Natural killer cell treated with Interleukin-12 subunit alpha and Interleukin-12 subunit beta and Interleukin-15 and Interleukin-18, amount 100 ng/mL, for 72 hours (primary cell): Measurements from ENCODE around the gene STARD5. TPM values are rescaled to one million over a fixed set of nuclear protein-coding genes. Genes with fewer than 3 reads are reported as not detected.
"Not testable (repeated sequence)": the region's sequence is repeated elsewhere in the genome, so short reads cannot be mapped to it uniquely, and the experiment has no call there.

Source experiments
- ATAC-seq, 2 donors: fragments of 150-1000 bp; cut with Tn5 transposase in 1 of 2; sonication (Bioruptor Pico), chemical (Tn5 transposase) in 1 of 2; 2 replicates each; pipeline ENCODE4 v1.10.0; 2021
- DNase-seq: peaks from one replicate; pipeline ENCODE4 v3.0.0; 2022; ENCODE audit warnings: low spot score
- H3K27ac Mint-ChIP-seq, 2 donors: 1 replicate in 1 of 2; 2 replicates in 1 of 2; pipeline ENCODE4 v1.8.0; 2022; ENCODE audit warnings: mixed read lengths in 2 of 2, mild to moderate bottlenecking in 1 of 2, moderate library complexity in 1 of 2
- H3K27me3 Mint-ChIP-seq, 2 donors: 1 replicate in 1 of 2; 2 replicates in 1 of 2; pipeline ENCODE4 v1.8.0; 2022; ENCODE audit warnings: mixed read lengths in 2 of 2
- H3K36me3 Mint-ChIP-seq: one replicate; pipeline ENCODE4 v1.8.0; 2022; ENCODE audit warnings: mixed read lengths
- H3K4me1 Mint-ChIP-seq, 2 donors: 1 replicate in 1 of 2; 2 replicates in 1 of 2; pipeline ENCODE4 v1.8.0; 2022; ENCODE audit warnings: low read depth in 2 of 2, mixed read lengths in 2 of 2, mild to moderate bottlenecking in 1 of 2
- H3K4me3 Mint-ChIP-seq: one replicate; pipeline ENCODE4 v1.8.0; 2022; ENCODE audit warnings: mixed read lengths
- H3K9me3 Mint-ChIP-seq: 2 replicates; pipeline ENCODE4 v1.8.0; 2022; ENCODE audit warnings: mixed read lengths
- total RNA-seq, 2 donors: library from RNA; stranded (reverse); gene quantifications; one replicate each; pipeline ENCODE4 v1.2.3, GENCODE V29; 2022

STARD5 gene
- total RNA-seq, 2 donors from 2014 or later = 6.2 to 7.8 TPM

DNA sequence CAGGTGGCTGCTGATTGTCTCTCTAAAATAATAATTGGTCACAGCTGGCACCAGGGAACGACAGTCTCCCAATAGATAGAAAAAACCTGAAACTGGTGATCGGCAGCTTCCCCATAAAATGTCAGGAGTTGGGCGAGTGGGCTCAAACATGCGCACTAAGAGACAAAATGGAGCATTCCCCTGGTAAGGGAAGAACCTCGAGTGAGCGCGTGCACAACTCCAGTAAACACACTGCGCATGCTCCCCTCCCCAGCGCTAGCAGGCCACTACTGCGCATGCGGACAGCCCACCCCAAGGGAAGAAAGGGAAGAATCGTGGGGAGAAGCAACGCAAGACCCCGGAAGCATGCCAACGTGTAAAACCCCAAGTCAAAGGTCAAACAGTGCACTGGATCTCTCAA, 7.7 kb upstream of the STARD5 start:
- no peaks in the 10 kb centered on the region for H3K9me3 Mint-ChIP-seq
- H3K36me3 Mint-ChIP-seq = no peaks in the 10 kb centered on the region
- peak overlapping the region in 1 of 2 donors; percentile 23 for H3K27ac Mint-ChIP-seq
- H3K27me3 Mint-ChIP-seq = no peaks in the 10 kb centered on the region
- ATAC-seq (no peak), DNase-seq (no peak)
- H3K4me1 Mint-ChIP-seq = peaks cover under 1 to 10% of the 10 kb centered on the region in 2 donors
- H3K4me3 Mint-ChIP-seq = no peak overlapping the region

DNA sequence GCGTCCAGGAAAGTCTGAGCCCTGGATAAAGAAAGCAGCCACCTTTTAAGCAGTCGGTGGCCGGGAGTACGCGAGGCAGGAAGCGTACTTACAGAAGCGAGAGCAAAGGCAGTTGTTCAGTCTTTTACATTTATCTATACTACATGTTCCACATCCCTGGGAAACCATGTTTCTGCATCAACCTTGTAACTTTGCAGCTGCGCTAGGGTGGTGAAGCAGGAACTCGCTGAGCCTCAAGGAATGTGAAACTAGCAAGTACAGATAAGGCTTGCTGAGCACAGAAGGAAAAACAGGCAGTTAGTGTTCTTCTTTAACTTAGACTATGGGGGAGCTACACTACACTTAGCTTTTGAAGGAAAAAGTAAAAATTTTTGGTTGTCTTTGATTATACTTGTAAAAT, 7.2 kb upstream of the STARD5 start:
- H3K4me3 Mint-ChIP-seq, H3K4me1 Mint-ChIP-seq, H3K9me3 Mint-ChIP-seq, DNase-seq, H3K27me3 Mint-ChIP-seq, H3K36me3 Mint-ChIP-seq, ATAC-seq: not testable (repeated sequence)
- H3K27ac Mint-ChIP-seq = peak overlapping the region in 1 of 2 donors; percentile 27

DNA sequence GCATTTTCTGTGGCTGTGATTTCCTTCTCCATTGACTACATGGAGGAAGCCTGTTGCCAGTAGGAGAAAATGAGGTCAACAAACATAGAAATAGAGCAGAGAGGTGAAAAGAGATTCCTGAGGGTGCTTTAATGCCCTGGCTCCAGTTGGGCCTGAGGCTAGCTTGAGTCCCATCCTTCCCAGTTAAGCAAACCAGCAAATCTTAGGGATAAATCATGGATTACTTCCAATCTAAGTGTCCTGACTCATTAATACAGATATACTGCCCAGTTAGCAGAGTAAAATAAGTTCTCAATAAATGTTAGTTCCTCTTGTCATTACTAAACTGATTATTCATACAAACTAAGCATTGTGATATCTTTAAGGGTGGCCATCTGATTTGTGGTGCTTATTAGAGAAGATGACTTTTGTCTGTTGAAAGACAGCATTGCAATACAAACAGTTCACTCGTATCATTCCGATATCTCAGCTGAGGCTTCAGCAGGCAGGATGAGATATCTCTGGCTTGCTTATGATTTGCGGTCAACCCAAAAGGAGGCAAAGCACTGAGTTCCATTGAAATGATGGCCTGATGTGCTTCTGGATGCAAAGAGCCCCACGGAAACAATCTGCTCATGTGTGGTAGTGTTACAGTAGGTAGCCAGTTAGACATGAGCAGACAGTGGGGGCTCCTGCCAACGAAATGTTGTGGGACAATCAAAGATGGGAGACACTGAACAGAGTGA, 6.6 kb upstream of the STARD5 start:
- H3K4me3 Mint-ChIP-seq = no peak overlapping the region
- no peaks in the 10 kb centered on the region for H3K27me3 Mint-ChIP-seq
- ATAC-seq (no peak), DNase-seq (no peak)
- no peaks in the 10 kb centered on the region for H3K9me3 Mint-ChIP-seq
- H3K4me1 Mint-ChIP-seq = peaks cover 0 to 10% of the 10 kb centered on the region in 2 donors
- H3K36me3 Mint-ChIP-seq = no peaks in the 10 kb centered on the region
- H3K27ac Mint-ChIP-seq = peak overlapping the region in 1 of 2 donors; percentile 27

DNA sequence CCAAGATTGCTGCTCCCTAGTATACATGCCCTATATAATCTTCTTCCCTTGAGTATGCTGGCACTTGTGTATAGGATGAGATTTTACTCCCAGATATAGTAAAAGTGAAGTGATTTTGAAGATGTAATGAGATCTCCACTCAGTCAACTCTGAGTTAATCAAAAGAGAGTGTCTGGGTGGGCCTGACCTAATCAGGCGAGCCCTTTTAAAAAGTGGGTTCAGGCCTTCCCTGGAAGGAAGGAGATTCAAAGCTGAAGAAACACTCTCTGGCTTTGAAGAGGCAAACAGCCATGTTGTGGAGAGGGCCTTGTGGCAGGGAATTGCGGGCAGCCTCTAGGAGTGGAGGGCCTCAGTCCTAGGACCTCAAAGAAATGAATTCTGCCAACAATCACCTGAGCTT, 5.5 kb upstream of the STARD5 start:
- Mint-ChIP-seq H3K27me3 (no peaks in the 10 kb centered on the region), H3K27ac (no peak overlapping the region), H3K36me3 (no peaks in the 10 kb centered on the region), H3K9me3 (no peaks in the 10 kb centered on the region), H3K4me1 (peaks cover 8 to 13% of the 10 kb centered on the region in 2 donors), H3K4me3 (no peak overlapping the region)
- ATAC-seq = no peak
- DNase-seq = no peak

DNA sequence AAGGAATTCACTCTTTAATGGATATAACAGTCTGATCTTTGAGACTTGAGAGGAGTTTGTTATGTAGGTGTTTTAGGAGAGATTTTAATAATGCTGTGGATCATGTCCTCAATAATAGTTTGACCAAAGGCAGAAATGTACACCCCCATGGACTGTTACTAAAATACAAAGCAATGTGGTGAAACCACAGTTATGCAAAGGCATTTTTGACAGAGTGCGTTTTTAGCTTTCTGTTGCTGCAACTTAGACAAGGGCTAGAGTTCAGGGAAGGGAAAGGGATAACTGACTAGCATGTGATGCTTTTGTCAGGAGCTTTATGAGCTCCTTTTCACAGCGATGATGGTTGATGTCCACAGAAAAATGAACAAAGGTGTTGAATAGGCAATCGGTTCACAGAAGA, 3.6 kb upstream of the STARD5 start:
- no peak overlapping the region for H3K4me3 Mint-ChIP-seq
- ATAC-seq (no peak), DNase-seq (no peak)
- H3K27me3 Mint-ChIP-seq = no peaks in the 10 kb centered on the region
- peaks cover 22 to 28% of the 10 kb centered on the region in 2 donors for H3K4me1 Mint-ChIP-seq
- no peaks in the 10 kb centered on the region for H3K9me3 Mint-ChIP-seq
- H3K36me3 Mint-ChIP-seq = no peaks in the 10 kb centered on the region
- no peak overlapping the region for H3K27ac Mint-ChIP-seq

DNA sequence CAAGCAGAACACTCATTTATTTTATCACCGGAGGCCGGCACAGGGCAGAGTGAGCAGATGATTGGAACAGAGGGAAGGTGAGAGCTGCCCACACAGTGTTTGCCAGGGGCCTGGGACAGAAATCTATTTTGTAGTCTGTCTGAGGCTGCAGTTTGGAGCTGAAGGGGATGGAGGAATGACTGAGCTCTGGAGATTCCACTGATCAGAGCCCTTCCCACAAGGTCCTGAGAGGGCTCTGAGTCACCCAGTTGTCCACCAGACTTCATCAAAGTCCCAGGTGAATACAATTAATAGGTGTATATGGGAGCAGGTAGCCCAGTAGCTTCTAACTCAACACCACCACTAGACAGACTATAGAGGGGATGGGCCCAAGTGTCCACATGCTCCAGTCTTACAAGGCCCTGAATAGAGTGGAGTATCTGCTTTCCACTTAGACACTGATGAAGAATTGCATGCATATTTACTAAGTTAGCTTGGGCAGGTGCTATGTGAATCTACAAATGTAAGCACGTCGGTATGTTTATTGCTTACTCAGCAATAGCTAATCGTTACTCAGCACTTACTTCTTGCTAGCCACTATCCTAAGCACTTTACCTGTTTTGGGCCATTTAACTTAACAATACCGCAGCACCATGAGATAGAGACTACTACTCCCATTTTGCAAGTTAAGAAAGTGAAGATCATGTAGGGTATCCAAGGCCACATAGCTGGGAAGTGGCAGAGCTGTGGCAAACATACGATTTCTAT, 2.7 kb upstream of the STARD5 start:
- no peaks in the 10 kb centered on the region for H3K36me3 Mint-ChIP-seq
- H3K27me3 Mint-ChIP-seq = no peaks in the 10 kb centered on the region
- ATAC-seq = no peak
- H3K4me1 Mint-ChIP-seq = peaks cover 26 to 32% of the 10 kb centered on the region in 2 donors
- H3K27ac Mint-ChIP-seq = no peak overlapping the region
- no peaks in the 10 kb centered on the region for H3K9me3 Mint-ChIP-seq
- DNase-seq = no peak
- no peak overlapping the region for H3K4me3 Mint-ChIP-seq

DNA sequence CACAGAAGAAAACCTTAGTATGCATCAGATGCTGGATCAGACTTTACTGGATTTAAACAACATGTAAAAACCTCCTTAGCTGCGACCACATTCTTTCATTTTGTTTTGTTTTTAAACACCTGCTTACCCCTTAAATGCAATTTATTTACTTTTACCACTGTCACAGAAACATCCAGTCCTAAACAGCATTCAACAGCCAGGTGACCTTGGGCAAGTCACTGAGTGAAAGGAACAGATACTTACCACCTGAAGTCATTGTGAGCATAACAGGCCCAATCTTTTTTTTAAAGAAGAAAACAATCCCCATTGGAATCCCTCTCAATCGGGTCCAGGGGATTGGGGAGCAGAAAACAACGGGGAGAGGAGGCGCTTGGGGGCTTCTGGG, 390 bp downstream of the STARD5 start:
- H3K9me3 Mint-ChIP-seq = no peaks in the 10 kb centered on the region

DNA sequence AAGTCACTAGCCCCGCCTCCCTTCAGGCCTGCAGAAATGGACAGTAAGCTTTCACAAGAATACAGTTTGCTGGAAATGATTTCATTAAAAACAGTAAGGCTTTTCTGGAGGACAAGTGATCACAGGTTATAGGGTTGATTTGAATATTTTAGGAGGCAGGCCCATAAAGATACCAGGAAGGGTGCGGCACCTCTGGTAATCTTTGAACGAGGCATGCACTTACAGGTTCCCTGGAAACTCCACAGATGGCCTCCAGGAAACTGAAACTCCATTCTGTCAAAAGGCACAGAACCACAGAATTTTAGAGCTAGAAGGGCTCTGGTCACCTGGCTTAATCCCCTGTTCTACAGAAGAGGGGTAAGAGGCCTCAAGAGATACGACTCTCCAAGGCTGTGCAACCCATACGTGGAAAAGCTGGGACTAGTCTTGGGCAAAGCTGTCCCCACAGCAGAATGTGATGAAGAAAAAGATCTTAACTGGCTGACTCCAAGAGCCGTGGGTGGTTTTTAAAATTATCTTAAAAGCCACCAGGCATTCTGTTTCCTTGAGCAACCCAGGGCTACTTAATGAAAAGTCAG, 1.2 kb downstream of the STARD5 start:
- Mint-ChIP-seq H3K27me3 (no peaks in the 10 kb centered on the region), H3K4me3 (peak overlapping the region; percentile 100), H3K9me3 (no peaks in the 10 kb centered on the region), H3K27ac (peak overlapping the region in 1 of 2 donors; percentile 29), H3K36me3 (peaks cover 6% of the 10 kb centered on the region), H3K4me1 (peaks cover 29 to 32% of the 10 kb centered on the region in 2 donors)
- no peak for ATAC-seq
- DNase-seq = no peak

More for the DNA sequence above, 390 bp downstream of the STARD5 start:
- H3K27ac Mint-ChIP-seq = peak overlapping the region; percentile 87 to 89
- peak overlapping the region; percentile 100 for H3K4me3 Mint-ChIP-seq
- H3K27me3 Mint-ChIP-seq = no peaks in the 10 kb centered on the region
- peaks cover 28 to 29% of the 10 kb centered on the region in 2 donors for H3K4me1 Mint-ChIP-seq
- DNase-seq (no peak), ATAC-seq (no peak)
- peaks cover 3% of the 10 kb centered on the region for H3K36me3 Mint-ChIP-seq

DNA sequence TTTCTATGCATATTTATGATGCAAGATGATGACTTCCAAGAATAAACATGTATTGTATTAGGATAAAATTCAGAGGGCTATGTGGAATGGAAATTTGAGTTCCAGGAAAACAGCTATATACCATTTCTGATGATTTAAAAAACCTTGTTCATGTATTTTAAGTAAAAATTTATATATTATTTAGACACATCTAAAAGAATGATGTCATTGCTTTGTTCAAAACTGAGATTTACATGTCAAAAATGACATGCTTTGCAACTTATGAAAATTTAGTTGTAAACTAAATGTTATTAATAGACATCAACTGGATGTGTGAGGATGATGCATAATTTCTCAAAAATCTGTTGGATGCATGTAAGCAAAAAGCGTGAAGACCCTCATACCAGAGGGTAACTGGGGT, 2.3 kb downstream of the STARD5 start:
- ATAC-seq = no peak
- Mint-ChIP-seq H3K4me3 (no peak overlapping the region), H3K27ac (no peak overlapping the region), H3K36me3 (peaks cover 6% of the 10 kb centered on the region), H3K9me3 (no peaks in the 10 kb centered on the region), H3K27me3 (no peaks in the 10 kb centered on the region), H3K4me1 (peaks cover 26 to 32% of the 10 kb centered on the region in 2 donors)
- no peak for DNase-seq

DNA sequence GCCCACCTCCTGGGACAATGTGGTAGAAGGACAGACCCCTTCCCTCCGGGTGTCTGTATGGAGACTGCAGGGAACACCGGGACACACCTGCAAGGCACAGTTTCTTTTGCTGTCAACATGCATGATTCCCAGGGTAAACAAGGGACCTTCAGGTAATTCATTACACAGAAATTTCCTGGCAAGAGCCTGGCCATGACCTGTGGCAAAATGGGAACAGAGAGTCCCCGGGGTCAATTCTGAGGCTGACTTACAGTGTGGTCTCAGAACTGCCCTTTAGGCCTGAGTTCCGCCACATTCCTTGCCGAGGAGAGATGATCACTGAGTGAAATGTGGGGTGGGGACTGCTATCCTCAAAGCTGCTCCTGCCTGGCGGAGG, 6.3 kb downstream of the STARD5 start:
- Mint-ChIP-seq H3K9me3 (no peaks in the 10 kb centered on the region), H3K36me3 (peaks cover 11% of the 10 kb centered on the region), H3K4me3 (no peak overlapping the region), H3K27me3 (no peaks in the 10 kb centered on the region), H3K4me1 (peaks cover 31 to 40% of the 10 kb centered on the region in 2 donors), H3K27ac (no peak overlapping the region)
- ATAC-seq (no peak), DNase-seq (no peak)

DNA sequence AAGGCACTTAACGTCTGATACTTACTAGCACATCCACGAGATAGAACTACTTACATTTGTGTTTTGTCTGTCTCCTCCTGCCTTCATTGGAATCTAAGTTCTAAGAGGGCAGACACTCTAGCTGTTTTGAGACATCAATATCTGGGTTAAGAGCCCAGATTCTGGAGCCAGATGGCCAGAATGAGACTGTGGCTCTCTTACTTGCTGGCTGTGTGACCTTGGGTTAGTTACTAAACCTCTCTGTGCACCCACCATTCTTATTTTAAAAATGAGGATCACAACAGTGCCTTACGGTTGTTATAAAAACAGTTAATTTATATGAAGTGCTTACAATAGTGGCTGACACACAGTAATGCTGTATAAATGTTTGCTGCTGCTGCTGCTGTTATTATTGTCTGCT, 7.7 kb downstream of the STARD5 start:
- Mint-ChIP-seq H3K27ac (peak overlapping the region; percentile 63 to 74), H3K27me3 (no peaks in the 10 kb centered on the region), H3K9me3 (no peaks in the 10 kb centered on the region), H3K4me1 (peaks cover 39 to 48% of the 10 kb centered on the region in 2 donors), H3K4me3 (peak overlapping the region; percentile 67), H3K36me3 (peaks cover 17% of the 10 kb centered on the region)
- no peak for ATAC-seq
- no peak for DNase-seq

DNA sequence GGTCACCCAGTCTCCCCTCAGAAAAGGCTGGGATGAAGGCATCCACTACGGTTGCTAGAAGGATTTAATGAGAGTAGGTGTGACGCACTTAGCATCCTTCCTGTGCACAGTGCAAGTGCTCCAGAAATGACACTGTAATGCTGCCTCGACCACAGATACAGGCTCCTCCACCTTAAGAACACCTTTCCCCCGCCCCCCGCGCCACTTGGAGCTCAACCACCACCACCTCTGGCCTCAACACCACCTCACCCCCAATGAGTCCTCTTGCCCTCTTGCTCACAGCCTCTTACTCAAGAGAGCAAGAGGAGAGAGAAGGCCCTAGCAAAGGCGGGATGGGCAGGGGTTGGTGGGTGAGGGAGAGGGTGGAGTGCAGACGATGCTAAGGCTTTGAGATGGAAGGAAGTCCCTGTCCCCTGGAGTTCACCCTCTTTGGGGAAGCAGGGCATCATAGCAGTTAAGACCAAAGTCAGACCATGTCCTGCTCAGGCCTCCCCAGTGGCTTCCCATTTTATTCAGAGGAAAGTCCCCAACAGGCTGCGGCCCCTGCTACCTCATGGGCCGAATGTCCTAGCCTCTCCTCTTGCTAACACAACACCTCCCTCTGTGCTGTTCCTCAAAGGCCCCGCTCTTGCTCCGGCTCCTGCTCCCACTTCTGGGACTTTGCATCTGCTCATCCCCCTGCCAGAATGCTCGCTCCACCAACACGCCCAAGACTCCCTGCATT, 8.3 kb downstream of the STARD5 start:
- no peaks in the 10 kb centered on the region for H3K9me3 Mint-ChIP-seq
- H3K27ac Mint-ChIP-seq = peak overlapping the region; percentile 63 to 74
- H3K4me3 Mint-ChIP-seq = peak overlapping the region; percentile 67
- peaks cover 44 to 50% of the 10 kb centered on the region in 2 donors for H3K4me1 Mint-ChIP-seq
- peak in 1 of 2 donors; percentile 69 for ATAC-seq
- H3K27me3 Mint-ChIP-seq = no peaks in the 10 kb centered on the region
- no peak for DNase-seq
- peaks cover 17% of the 10 kb centered on the region for H3K36me3 Mint-ChIP-seq

DNA sequence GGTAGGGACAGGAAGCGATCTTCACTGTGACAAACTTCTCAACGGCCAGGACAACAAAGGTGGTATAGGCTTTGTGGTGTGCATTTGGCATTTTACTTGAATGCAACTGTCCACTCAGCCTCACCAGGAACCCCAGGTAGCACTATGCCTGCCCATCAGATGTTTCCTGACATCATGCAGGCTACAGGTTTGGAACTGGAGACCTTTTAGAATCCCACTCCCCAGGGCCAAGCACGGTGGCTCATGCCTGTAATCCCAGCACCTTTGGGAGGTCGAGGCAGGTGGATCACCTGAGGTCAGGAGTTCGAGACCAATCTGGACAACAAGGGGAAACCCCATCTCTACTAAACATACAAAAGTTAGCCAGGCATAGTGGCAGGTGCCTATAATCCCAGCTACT, 9.6 kb downstream of the STARD5 start:
- H3K4me1 Mint-ChIP-seq = peaks cover 49 to 56% of the 10 kb centered on the region in 2 donors
- no peaks in the 10 kb centered on the region for H3K9me3 Mint-ChIP-seq
- no peak for DNase-seq
- no peak overlapping the region for H3K4me3 Mint-ChIP-seq
- H3K36me3 Mint-ChIP-seq = peaks cover 20% of the 10 kb centered on the region
- peak overlapping the region; percentile 16 to 21 for H3K27ac Mint-ChIP-seq
- ATAC-seq = no peak
- no peaks in the 10 kb centered on the region for H3K27me3 Mint-ChIP-seq
